Measurements from ENCODE around the gene ANKRD36C.

- TF ChIP-seq, protein P1, sequence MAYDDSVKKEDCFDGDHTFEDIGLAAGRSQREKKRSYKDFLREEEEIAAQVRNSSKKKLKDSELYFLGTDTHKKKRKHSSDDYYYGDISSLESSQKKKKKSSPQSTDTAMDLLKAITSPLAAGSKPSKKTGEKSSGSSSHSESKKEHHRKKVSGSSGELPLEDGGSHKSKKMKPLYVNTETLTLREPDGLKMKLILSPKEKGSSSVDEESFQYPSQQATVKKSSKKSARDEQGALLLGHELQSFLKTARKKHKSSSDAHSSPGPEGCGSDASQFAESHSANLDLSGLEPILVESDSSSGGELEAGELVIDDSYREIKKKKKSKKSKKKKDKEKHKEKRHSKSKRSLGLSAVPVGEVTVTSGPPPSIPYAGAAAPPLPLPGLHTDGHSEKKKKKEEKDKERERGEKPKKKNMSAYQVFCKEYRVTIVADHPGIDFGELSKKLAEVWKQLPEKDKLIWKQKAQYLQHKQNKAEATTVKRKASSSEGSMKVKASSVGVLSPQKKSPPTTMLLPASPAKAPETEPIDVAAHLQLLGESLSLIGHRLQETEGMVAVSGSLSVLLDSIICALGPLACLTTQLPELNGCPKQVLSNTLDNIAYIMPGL (CRISPR knock-in tag; IDR thresholded peaks at IDR 0.05) = no peak
- TF ChIP-seq, protein P2, sequence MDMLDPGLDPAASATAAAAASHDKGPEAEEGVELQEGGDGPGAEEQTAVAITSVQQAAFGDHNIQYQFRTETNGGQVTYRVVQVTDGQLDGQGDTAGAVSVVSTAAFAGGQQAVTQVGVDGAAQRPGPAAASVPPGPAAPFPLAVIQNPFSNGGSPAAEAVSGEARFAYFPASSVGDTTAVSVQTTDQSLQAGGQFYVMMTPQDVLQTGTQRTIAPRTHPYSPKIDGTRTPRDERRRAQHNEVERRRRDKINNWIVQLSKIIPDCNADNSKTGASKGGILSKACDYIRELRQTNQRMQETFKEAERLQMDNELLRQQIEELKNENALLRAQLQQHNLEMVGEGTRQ (CRISPR knock-in tag; IDR thresholded peaks at IDR 0.05) = no peak
- TF ChIP-seq DMBX1 (CRISPR knock-in tag; IDR thresholded peaks at IDR 0.05; ENCODE audit: borderline replicate concordance) (no peak), RCOR1 (IDR thresholded peaks at IDR 0.05; ENCODE audit: borderline replicate concordance in 1 of 2, low read depth in 2 of 2, low read length in 2 of 2) (no peak), ZBTB33 (CRISPR knock-in tag; IDR thresholded peaks at IDR 0.05) (no peak), ETV5 (CRISPR knock-in tag; IDR thresholded peaks at IDR 0.05; ENCODE audit: low read depth) (no peak), USF1 (CRISPR knock-in tag; IDR thresholded peaks at IDR 0.05) (no peak), EZH2 (IDR thresholded peaks at IDR 0.05; ENCODE audit: borderline replicate concordance, low read depth, low read length) (no peak)
Measured at GRCh38 chr2:95799892-95800291, 191.7 kb downstream of the ANKRD36C start.

Measured in K562 (cell line).